ENCODE data around the gene WTIP.

WTIP gene

DNA sequence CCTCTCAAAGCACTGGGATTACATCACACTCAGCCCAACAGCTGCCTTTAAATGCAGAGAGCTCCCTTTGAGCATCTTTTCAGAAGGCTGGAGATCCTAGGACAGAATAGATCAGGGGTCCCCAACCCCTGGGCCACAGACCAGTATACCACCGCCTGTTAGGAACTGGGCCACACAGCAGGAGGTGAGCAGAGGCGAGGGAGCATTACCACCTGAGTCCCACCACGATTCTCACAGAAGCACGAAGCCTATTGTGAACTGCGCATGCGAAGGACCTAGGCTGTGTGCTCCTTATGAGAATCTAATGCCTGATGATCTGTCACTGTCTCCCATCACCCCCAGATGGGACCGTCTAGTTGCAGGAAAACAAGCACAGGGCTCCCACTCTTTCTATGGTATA is 2.2 kb upstream of the WTIP start:
- no peak for DNase-seq

DNA sequence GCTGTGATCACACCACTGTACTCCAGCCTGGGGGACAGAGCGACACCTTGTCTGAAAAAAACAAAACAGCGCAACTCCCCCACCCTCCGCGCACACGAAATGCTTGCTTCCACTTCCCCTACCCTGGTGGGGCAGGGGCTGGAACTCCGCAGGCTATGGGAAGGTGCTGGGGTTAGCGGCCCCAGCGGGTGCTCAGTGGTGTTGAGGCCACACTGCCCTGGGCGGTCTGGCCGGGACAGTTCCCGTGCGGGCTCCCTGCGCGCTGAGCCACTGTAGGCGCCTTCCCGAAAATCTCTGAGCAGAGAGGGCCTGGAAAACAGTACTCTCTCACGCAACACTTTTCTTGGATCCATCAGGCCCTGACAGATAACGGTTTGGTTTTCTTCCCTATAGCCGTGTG is 1.1 kb upstream of the WTIP start:
- no peak for DNase-seq

DNA sequence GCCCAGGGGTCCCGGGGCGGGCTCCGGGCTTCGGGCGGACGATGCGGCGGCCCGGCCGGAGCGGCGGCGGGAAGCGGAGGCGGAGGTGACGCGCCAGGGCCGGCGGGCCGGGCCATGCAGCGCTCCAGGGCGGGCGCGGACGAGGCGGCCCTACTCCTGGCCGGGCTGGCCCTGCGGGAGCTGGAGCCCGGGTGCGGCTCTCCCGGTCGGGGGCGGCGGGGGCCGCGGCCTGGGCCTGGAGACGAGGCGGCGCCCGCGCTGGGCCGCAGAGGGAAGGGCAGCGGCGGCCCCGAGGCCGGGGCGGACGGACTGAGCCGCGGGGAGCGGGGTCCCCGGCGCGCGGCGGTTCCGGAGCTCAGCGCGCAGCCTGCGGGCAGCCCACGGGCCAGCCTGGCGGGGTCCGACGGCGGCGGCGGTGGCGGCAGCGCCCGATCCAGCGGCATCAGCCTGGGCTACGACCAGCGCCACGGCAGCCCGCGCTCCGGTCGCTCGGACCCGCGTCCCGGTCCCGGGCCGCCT is 362 bp downstream of the WTIP start:
- DNase-seq = no peak

DNA sequence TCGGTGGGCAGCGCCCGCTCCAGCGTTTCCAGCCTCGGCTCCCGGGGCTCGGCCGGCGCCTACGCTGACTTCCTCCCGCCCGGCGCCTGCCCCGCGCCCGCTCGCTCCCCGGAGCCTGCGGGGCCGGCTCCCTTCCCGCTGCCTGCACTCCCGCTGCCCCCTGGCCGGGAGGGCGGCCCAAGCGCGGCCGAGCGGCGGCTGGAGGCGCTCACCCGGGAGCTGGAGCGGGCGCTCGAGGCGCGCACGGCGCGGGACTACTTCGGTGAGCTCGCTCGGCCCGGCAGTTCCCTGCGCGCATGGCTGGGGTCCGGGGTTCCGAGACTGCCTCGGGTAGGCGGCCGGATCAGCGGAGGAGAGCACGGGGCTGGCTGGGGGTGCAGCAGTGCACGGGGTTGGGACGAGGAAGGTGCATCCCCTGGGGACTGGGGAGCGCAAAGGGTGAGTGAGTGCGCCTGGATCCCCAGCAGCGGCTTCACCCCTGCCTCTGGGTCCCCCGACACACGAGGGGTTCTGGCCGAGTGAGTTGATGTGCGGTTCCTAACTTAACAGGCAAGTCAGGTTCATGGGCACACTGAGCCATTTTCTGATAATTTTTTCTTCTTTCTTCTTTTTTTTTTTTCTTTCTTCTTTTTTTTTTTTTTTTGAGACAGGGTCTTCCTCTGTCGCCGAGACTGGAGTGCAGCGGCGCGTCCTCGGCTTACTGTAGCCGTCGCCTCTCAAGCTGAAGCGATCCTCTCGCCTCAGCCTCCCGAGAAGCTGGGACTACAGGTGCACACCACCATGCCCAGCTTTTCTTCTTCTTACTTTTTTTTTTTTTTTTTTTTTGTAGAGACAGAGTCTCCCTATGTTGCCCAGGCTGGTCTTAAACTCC is 1.1 kb downstream of the WTIP start:
- peak; percentile 41 for DNase-seq

DNA sequence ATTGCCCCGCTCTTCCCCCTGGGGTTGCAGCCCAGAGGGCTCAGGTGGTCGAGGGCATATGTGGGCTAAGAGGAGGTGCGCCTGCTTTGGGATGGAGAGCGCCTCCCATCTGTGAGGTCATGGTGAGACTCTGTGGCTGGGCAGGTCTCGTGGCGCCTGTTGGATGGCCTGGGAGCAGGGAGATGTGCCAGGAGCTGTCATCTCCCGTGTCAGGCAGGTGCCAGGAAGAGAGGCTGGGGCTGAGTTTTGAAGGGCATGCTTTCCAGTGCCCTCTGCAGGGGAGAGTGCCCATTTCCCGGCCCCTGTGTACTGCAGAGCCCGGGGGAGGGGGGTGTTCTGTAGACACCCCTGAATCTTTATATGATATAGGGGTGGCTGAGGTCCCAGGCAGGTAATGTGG is 2.8 kb downstream of the WTIP start:
- no peak for DNase-seq

DNA sequence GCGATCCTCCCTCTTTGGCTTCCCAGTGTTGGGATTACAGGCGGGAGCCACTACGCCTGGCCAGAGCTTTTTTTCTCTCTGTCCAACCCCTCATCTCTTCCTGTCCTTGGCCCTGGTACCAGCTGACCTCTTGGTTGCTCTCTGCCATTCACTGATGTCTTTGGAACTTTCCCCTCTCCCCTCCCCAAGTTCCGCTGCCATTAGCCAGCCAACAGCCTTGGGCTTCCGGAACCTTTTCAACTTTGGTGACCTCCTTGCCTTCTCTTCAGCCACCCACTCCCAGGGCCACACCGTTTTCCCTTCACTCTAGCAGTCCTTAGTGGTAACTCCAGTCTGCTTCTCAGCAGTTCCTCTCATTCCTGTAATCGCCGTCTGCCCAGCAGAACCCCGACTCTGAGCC is 4.3 kb downstream of the WTIP start:
- DNase-seq = no peak

DNA sequence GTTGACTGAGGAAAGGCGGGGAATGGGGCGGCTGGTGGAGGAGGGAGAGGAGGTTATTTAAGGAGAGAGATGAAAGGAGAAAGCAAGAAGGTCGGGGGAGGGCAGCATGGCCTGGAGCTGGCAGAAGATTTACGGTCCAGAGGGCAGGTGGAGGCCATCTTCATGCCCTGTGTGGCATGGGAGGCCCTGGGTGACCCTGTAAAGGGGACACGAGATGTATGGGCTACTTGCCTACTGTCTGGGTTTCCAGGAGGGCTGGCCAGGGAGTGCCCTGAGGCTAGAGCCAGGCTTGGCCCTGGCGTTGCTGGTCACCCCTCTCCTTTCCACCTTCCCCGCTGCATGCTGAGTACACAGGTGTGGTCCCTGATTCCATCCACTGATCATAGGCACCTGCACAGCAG is 6.1 kb downstream of the WTIP start:
- no peak for DNase-seq

DNA sequence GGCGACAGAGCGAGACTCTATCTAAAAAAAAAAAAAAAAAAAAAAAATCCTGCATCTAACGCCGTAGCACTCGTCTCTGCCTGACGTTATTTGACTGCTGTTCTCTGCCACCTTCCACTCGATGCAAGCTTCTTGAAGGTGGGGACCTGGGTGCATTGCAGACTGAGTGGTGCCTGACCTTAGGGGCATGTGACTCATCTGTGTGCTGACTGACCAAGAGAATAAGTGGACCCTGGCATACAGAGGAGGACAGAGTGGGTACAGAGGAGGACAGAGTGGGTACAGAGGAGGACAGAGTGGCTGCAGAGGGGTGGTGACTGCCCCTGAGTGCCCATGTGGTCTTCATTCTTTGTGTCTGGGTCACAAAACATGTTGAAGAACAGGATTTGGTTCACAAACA is 7.6 kb downstream of the WTIP start:
- no peak for DNase-seq

DNA sequence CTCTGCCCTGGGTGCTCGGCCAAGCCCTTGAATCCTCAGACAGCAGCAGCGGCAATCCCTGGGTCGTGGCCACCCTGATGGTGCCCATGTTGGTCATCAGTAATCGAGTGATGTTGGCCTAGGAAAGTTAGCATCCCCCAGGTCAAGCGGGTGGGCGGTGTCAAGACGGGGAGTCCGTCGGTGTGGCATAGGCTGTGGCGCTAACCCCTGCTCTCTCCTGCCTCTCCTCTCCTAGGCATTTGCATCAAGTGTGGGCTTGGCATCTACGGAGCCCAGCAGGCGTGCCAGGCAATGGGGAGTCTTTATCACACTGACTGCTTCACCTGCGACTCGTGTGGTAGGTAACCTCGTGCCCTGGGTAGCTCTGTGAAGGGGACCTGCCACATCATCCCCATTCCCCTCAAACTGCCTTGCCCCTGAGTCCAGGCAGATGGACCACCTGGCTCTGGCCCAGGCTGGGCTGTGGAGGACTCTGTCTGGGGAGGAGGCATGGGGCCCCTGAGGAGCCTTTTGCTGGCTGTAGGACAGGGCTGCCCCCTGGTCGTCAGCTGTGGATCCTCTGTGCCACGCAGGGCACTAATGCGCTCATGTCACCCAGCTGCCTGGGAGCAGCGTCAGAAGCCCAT is 8.7 kb downstream of the WTIP start:
- no peak for DNase-seq

DNA sequence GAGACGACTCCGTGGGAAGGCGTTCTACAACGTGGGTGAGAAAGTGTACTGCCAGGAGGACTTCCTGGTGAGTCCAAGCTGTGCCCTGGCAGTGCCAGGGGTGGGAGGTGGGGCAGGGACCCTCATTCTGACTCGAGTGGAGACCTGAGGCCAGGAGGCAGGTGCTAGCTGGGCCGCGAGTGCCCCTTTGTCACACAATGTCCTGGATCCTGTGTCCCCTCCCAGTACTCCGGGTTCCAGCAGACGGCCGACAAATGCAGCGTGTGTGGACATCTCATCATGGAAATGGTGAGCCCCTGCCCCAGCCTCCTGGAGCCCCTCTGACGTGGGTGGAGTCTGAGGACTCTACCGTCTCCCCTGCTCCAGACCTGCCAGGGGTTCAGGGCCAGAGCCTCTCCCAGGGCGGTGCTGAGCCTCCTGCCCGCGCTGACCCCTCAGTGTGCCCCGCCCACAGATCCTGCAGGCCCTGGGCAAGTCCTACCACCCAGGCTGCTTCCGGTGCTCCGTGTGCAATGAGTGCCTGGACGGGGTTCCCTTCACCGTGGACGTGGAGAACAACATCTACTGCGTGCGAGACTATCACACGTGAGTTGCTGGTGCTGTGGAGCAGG is 11.6 kb downstream of the WTIP start:
- no peak for DNase-seq

DNA sequence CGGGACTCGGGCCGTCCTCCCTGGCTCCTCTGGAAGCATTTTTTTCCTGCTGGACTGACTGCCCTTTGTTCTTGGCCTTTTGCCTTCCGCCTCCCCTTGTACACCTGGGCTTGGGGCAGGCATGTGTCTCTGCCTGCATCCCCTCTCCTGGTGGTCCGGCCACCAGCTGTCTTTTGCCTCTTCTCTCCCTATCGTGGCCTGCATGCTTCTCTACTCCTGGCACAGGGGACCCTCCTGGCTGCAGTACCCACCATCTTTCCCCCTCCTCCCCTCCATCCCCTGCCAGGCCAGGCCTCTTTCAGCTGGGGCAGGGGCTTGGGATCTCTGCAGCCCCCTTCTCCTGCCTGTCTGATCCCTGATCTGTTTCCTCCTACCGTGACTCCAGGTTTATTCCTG is 12.1 kb downstream of the WTIP start:
- no peak for DNase-seq

DNA sequence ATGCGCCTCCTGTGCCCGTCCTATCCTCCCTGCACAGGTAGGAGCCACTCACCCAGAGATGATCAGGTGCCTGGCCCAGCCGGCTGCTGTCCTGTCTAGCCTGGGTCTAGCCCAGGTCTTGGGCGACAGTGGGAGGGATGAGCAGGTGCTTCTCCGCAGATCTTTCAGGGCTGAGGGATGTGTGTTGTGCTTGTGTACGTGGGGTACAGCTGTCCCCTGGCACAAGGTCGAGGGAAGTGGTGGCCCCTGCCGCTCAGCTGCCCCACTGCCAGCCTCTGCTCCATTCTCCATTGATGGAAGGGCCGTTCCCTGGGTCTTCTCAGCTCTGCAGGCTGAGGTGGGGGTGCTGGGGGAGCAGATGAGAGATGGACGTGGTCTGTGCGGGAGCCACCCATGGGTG is 13.0 kb downstream of the WTIP start:
- no peak for DNase-seq

DNA sequence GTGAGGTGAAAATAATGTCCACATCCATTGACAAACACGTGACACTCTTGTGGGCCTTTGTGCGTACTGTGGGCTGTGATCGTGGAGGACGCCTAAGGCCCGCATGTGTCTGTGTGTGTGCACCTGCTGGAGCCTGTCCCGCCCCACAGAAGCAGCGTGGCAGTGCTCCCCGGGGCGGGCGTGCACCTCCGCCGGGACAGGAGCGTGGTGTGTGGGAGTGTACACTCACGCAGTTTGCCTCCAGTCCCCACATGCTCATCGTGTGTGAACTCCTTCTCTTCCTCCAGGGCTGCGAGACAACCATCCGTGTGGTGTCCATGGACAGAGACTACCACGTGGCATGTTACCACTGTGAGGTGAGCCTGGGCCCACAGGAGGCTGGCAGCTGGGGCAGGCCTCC is 13.9 kb downstream of the WTIP start:
- DNase-seq = no peak

DNA sequence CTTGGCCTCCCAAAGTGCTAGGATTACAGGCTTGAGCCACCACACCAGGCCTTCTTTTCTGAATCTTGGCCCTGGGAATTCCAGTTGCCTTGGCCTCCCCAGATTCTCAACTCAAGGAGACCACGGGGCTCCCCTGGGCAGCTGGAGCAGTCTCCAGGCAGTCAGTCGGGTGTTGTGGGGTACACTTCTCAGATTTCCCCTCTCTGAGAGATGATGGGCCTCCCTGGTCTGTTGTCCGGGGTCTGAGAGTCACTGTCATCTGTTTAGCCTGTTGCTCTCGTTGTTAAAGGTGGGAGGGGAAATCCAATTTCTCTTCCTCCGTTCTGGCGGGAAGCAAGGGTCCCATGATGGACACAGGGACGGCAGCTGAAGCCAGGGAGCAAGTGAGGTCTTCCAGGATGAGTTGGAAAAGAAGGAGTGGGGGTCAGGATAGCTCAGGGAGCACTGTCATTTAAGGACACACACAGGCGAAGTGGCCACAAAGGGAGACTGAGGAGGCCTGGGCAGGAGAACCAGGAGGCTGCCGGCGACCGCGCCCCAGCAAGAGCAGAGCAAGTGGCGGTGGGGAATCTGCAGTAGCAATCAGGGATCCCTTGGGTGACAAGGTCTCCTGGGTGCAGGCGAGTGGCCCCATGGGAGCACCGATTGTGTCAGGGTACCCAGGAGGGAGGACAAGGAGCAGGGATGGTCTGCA is 15.7 kb downstream of the WTIP start:
- no peak for DNase-seq

DNA sequence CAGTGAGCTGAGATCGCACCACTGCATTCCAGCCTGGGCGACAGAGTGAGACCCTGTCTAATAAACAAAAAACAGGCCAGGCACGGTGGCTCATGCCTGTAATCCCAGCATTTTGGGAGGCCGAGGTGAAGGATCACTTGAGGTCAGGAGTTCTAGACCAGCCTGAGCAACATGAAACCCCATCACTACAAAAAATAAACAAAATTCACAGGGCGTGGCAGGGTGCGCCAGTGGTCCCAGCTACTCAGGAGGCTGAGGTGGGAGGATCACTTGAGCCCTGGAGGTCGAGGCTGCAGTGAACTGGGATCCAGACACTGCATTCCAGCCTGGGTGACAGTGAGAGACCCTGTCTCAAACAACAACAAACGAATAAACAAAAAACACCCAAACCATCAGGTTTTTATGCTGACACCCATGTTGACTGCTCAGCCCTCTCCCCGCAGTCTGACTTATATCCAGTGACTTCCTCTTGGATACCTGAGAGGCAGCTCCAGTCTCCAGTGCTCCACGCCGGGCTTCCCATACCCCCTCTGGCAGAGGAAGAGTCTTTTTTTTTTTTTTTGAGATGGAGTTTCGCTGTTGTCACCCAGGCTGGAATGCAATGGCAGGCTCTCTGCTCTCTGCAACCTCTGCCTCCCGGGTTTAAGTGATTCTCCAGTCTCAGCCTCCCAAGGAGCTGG is 17.7 kb downstream of the WTIP start:
- DNase-seq = no peak

DNA sequence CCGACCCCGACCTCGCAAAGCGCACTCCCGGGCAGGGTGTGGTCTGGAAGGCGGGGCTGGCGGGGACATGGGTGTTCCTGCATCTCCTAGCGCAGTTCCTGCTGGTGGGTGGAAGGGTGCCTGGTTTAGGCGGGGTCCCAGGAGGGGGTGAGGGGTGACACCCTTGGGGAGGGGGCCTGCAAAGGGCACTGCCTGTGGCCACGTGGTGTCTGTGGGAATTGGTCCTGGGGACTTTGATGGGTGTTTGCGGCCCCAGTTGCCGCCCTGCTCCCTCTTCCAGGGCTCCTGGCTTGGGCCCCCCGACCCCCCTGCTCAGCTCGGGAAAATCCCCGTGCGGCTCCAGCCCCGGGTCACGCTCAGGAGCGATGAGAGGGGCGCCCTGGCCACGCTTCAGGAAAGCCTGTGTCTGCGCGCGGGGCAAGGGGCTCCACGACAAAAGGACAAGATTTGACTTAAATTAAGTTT is 19.1 kb downstream of the WTIP start:
- DNase-seq = no peak

DNA sequence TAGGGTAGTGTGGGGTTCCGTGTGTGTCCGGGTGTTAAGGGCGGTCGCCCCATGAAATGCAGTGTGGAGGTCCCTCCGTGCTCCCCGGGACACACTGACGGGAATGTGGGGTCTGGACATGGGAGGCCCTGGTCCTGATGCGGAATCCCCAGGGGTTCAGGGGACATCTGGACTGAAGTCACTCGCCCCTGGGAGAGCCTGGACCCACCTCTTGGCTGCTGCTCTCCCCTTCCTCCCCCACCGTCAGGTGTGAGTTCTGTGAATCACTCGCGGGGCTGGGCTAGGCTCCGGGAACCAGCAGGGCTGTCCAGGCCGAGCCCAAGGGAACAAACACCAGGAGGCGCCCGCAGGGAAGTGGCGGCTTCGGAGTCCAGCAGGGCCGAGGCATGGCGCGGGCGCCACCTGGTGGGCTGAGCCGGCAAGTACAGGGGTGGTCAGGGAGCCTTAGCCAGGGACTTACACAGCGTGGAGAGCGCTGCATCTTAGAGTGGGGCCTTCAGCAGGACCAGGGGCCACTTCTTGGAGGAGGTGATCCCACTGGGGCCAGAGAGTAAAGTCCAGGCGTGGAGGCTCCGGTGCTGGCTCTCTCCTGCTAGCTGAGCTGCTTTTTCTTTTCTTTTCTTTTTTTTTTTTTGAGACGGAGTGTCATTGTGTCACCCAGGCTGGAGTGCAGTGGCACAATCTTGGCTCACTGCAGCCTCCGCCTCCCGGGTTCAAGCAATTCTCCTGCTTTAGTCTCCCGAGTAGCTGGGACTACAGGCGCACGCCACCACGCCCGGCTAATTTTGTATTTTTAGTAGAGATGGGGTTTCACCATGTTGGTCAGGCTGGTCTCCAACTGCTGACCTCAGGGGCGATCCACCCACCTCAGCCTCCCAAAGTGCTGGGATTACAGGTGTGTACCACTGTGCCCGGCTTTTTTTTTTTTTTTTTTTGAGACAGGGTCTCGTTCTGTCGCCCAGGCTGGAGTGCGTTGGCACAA is 20.1 kb downstream of the WTIP start:
- DNase-seq = peak; percentile 84

DNA sequence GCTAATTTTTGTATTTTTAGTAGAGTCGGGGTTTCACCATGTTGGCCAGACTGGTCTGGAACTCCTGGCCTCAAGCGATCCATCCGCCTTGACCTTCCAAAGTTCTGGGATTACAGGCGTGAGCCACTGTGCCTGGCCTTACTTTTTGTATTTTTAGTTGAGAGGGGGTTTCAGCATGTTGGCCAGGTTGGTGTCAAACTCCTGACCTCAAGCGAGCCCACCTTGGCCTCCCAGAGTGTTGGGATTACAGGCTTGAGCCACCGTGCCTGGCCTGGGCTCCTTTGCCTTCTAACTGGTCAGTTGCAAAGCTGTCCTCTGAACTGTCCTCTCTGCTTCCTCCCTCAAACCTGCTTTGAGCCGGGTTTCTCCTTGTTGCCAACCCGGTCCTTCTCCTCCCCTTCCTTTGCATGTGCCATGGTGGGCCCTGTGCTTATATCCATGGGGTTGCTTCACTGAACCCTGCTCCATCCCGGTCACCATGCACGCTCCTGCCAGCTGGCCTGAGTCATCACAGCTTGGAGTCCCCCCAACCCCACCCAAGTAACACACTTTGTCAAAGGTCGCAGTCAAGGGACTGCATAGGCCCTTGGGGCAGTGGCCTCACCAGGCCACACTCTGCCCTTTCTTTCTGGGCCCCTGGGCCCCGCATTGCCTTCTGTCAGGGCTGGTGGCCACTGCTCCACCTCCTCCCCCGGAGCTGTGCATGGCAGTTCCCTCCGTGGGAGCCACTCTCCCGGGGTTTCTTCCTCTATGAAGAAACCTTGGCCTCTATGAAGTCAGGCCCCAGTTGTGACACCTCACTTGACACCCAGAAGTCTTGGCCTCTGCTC is 21.2 kb downstream of the WTIP start:
- DNase-seq = no peak

DNA sequence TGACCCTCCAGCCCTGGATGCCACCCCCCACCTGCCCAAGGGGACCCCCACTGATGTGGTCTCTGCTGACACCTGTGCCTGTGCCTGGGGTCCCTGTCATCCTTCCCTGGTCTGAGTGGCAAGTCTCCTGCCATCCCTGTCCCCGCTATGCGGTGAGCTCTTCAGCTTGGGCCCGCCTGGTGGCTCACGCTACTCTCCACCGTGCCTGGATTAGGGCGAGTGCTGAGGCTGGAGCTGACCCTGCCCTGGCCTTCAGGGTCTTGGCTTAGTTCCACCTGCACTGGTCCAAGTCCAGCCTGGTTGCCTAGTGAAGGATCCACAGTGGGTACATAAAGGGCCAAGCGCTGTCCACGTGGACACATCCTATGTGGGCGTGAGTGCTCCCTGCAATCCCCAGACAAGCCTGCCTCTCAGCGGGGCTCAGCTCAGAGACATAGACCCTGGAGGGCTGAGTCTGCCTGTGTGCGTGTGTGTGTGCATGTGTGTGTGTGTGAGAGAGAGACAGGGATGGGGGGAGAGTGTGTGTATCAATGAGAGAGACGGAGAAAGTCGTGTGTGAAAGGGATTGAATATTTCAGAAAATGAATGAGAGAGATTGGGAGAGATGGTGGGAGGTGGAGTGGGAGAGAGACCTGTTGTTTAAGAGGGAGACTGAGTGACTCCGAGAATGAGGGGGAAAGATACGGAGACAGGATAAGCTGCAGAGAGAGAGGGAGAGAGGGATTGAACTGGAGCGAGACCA is 22.1 kb downstream of the WTIP start:
- no peak for DNase-seq
